ENCODE measurements around the gene CCDC91.
"Not testable (repeated sequence)": the region's sequence is repeated elsewhere in the genome, so short reads cannot be mapped to it uniquely, and the experiment has no call there.

DNA sequence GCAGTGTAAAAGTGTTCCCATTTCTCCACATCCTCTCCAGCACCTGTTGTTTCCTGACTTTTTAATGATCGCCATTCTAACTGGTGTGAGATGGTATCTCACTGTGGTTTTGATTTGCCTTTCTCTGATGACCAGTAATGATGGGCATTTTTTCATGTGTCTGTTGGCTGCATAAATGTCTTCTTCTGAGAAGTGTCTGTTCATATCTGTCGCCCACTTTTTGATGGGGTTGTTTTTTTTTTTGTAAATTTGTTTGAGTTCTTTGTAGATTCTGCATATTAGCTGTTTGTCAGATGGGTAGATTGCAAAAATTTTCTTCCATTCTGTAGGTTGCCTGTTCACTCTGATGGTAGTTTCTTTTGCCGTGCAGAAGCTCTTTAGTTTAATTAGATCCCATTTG lies 140.0 kb downstream of the CCDC91 start:
- TF ChIP-seq, protein P1, sequence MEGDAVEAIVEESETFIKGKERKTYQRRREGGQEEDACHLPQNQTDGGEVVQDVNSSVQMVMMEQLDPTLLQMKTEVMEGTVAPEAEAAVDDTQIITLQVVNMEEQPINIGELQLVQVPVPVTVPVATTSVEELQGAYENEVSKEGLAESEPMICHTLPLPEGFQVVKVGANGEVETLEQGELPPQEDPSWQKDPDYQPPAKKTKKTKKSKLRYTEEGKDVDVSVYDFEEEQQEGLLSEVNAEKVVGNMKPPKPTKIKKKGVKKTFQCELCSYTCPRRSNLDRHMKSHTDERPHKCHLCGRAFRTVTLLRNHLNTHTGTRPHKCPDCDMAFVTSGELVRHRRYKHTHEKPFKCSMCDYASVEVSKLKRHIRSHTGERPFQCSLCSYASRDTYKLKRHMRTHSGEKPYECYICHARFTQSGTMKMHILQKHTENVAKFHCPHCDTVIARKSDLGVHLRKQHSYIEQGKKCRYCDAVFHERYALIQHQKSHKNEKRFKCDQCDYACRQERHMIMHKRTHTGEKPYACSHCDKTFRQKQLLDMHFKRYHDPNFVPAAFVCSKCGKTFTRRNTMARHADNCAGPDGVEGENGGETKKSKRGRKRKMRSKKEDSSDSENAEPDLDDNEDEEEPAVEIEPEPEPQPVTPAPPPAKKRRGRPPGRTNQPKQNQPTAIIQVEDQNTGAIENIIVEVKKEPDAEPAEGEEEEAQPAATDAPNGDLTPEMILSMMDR (conservative IDR thresholded peaks at IDR 0.05; ENCODE audit: low read depth, low read length): not testable (repeated sequence)
- not testable (repeated sequence) for TF ChIP-seq EZH2 (IDR thresholded peaks at IDR 0.05; ENCODE audit: borderline replicate concordance, low read depth, low read length, poor library complexity, severe bottlenecking)

Measured in A673 (cell line).